HUES48 (cell line): ENCODE data around the gene SLC25A25.
"Not testable (repeated sequence)": the region's sequence is repeated elsewhere in the genome, so short reads cannot be mapped to it uniquely, and the experiment has no call there.

ENCODE experiments used
- H3K27ac ChIP-seq: one replicate; pipeline ENCODE4 v1.7.0; 2013; ENCODE audit warnings: low read depth, low read length, inconsistent platforms
- H3K27me3 ChIP-seq: 2 replicates; pipeline ENCODE4 v1.6.1; 2013; ENCODE audit warnings: mild to moderate bottlenecking, low read length; ENCODE audit not compliant: control insufficient read depth, insufficient read depth
- H3K36me3 ChIP-seq: 2 replicates; pipeline ENCODE4 v1.6.1; 2013; ENCODE audit warnings: low read length; ENCODE audit not compliant: control insufficient read depth, insufficient read depth
- H3K4me1 ChIP-seq: 2 replicates; pipeline ENCODE4 v1.6.1; 2013; ENCODE audit warnings: mild to moderate bottlenecking, low read length; ENCODE audit not compliant: control insufficient read depth, insufficient read depth
- H3K4me3 ChIP-seq: 2 replicates; pipeline ENCODE4 v1.5.1; 2013; ENCODE audit warnings: mild to moderate bottlenecking, low read depth, low read length
- H3K9ac ChIP-seq: 2 replicates; pipeline ENCODE4 v1.6.1; 2013; ENCODE audit warnings: mild to moderate bottlenecking, low read depth, low read length, moderate library complexity
- H3K9me3 ChIP-seq: 2 replicates; pipeline ENCODE4 v1.6.1; 2013; ENCODE audit warnings: low read length; ENCODE audit not compliant: control insufficient read depth, insufficient read depth

The SLC25A25 gene

GRCh38 chr9:128123451-128124080 lies 55.5 kb downstream of the SLC25A25 start:
- Histone ChIP-seq H3K27me3 (no peaks in the 10 kb centered on the region; the same call in 1 of the 2 replicates), H3K4me3 (no peak overlapping the region), H3K36me3 (peaks cover 48% of the 10 kb centered on the region), H3K4me1 (no peaks in the 10 kb centered on the region), H3K9ac (no peak overlapping the region), H3K27ac (no peak overlapping the region), H3K9me3 (no peaks in the 10 kb centered on the region)

DNA sequence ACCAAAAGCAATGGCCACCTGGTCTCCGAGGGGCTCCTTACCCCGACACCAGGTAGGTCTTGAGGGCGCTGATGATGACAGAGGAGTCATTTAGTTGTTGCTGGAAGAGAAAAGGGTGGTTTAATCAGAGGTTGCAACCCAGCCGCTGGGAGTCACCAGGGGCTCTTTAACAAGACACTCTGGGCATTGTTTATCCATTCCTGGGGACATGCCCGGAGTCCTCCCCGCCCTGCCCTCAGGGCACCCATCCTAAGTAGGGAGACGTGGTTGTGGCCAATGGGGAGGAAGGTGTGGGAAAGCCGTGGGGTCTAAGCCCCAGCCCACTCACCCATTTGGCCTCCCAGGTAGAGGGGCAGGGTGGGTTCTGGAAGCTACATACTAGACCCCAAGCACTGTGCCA lies 56.4 kb downstream of the SLC25A25 start:
- Histone ChIP-seq H3K9me3 (no peaks in the 10 kb centered on the region), H3K4me1 (no peaks in the 10 kb centered on the region), H3K27ac (no peak overlapping the region), H3K4me3 (no peak overlapping the region), H3K9ac (no peak overlapping the region), H3K36me3 (peaks cover 48% of the 10 kb centered on the region), H3K27me3 (peaks cover 7% of the 10 kb centered on the region)

GRCh38 chr9:128124873-128125579 lies 57.0 kb downstream of the SLC25A25 start:
- Histone ChIP-seq H3K27ac (no peak overlapping the region), H3K9me3 (no peaks in the 10 kb centered on the region), H3K4me3 (no peak overlapping the region), H3K27me3 (peaks cover 7% of the 10 kb centered on the region), H3K4me1 (no peaks in the 10 kb centered on the region), H3K36me3 (peaks cover 48% of the 10 kb centered on the region), H3K9ac (no peak overlapping the region)

- Histone ChIP-seq H3K27me3 (peaks cover 7% of the 10 kb centered on the region), H3K9me3 (no peaks in the 10 kb centered on the region), H3K4me3 (no peak overlapping the region), H3K4me1 (no peaks in the 10 kb centered on the region), H3K36me3 (peaks cover 41% of the 10 kb centered on the region), H3K9ac (no peak overlapping the region), H3K27ac (no peak overlapping the region)
These were observed 57.7 kb downstream of the SLC25A25 start for GRCh38 chr9:128125580-128126354.

- no peaks in the 10 kb centered on the region for H3K4me1 ChIP-seq
- H3K27me3 ChIP-seq, result peaks cover 7% of the 10 kb centered on the region
- H3K9me3 ChIP-seq, result no peaks in the 10 kb centered on the region
- peak within 1 kb of the TSS; percentile 93 for H3K9ac ChIP-seq
- H3K36me3 ChIP-seq, result peaks cover 23% of the 10 kb centered on the region
- H3K27ac ChIP-seq, result peak within 1 kb of the TSS; percentile 99
- H3K4me3 ChIP-seq, result peak within 1 kb of the TSS; percentile 100
These were observed 59.5 kb downstream of the SLC25A25 start, which contains the start of gene PTGES2 for GRCh38 chr9:128127568-128127989. PTGES2 (minus strand) TSS chr9:128127729; CDS start chr9:128127717, 12 bp downstream.

GRCh38 chr9:128127990-128128835 lies 60.2 kb downstream of the SLC25A25 start:
- Histone ChIP-seq H3K4me3 (peak overlapping the region; percentile 100), H3K4me1 (no peaks in the 10 kb centered on the region), H3K36me3 (peaks cover 17% of the 10 kb centered on the region), H3K9me3 (no peaks in the 10 kb centered on the region), H3K27me3 (peaks cover 7% of the 10 kb centered on the region), H3K9ac (peak overlapping the region; percentile 93), H3K27ac (peak overlapping the region; percentile 99)

GRCh38 chr9:128128836-128129590 lies 61.0 kb downstream of the SLC25A25 start:
- H3K27me3 ChIP-seq, result peaks cover 7% of the 10 kb centered on the region
- no peaks in the 10 kb centered on the region for H3K9me3 ChIP-seq
- no peak overlapping the region for H3K9ac ChIP-seq
- H3K27ac ChIP-seq, result no peak overlapping the region
- H3K36me3 ChIP-seq, result peaks cover 9% of the 10 kb centered on the region
- no peaks in the 10 kb centered on the region for H3K4me1 ChIP-seq
- peak overlapping the region; percentile 100 for H3K4me3 ChIP-seq

DNA sequence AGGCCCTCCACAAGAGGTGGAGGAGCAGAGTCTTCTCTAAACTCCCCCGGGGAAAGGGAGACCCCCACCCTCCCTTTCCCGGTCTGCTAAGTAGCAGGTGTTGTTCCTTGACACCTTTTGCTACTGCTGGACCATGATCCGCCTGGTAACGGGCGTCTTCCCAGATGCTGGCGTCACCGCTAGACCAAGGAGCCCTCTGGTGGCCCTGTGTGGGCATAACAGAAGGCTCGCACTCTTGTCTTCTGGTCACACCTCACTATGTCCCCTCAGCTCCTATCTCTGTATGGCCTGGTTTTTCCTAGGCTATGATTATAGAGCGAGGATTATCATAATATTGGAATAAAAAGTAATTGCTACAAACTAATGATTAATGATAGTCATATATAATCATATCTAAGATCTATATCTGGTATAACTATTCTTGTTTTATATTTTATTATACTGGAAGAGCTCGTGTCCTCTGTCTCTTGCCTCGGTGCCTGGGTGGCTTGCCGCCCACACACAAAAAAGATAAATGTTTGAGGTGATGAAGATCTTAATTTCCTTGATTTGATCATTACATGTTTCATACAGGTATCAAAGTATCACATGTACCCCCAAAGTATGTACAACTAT lies 62.1 kb downstream of the SLC25A25 start:
- not testable (repeated sequence) for H3K4me3 ChIP-seq, H3K27ac ChIP-seq

GRCh38 chr9:128130651-128131050 lies 62.6 kb downstream of the SLC25A25 start:
- H3K4me1 ChIP-seq, H3K36me3 ChIP-seq: not testable (repeated sequence)

More for the DNA sequence above, 62.1 kb downstream of the SLC25A25 start:
- not testable (repeated sequence) for H3K4me1 ChIP-seq, H3K9me3 ChIP-seq, H3K27me3 ChIP-seq, H3K36me3 ChIP-seq, H3K9ac ChIP-seq

DNA sequence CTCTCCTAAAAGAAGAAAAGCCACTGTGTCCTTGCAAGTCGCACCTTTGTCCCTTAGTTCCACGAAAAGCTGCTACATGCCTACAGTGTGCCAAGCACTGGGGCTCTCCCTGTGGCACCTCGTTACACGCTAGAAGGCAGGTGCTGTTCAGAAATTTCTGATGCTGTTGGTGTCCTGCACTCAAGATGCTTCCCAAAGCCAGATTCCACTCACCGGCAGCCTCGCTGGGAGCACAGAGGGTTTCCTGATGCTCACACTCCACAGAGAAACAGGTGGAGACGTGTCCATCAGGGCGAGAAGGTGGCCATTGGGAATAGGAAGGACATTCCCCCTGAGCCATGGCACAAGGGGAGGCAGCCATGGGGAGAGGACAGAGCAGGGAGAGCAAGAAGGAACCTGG lies 63.3 kb downstream of the SLC25A25 start:
- H3K27ac ChIP-seq, H3K4me3 ChIP-seq, H3K27me3 ChIP-seq, H3K9ac ChIP-seq, H3K36me3 ChIP-seq, H3K4me1 ChIP-seq, H3K9me3 ChIP-seq: not testable (repeated sequence)

More at GRCh38 chr9:128130651-128131050, 62.6 kb downstream of the SLC25A25 start:
- H3K4me3 ChIP-seq, H3K27me3 ChIP-seq, H3K9ac ChIP-seq, H3K27ac ChIP-seq, H3K9me3 ChIP-seq: not testable (repeated sequence)
